HFFc6 (cell line): ENCODE results near the gene SLX4. TPM values are rescaled to one million over a fixed set of nuclear protein-coding genes. Genes with fewer than 3 reads are reported as not detected.

Experiments
- DNase-seq: peaks from one replicate; pipeline ENCODE4 v3.0.0-alpha.2; 2018
- H3K27ac Mint-ChIP-seq: 2 replicates; pipeline ENCODE4 v1.8.0; 2020; ENCODE audit warnings: mild to moderate bottlenecking, mixed read lengths
- H3K27me3 Mint-ChIP-seq: 2 replicates; pipeline ENCODE4 v1.8.0; 2021; ENCODE audit warnings: mild to moderate bottlenecking, moderate library complexity, mixed read lengths; ENCODE audit not compliant: insufficient read depth
- H3K36me3 Mint-ChIP-seq: 2 replicates; pipeline ENCODE4 v1.8.0; 2021; ENCODE audit warnings: low read depth, mixed read lengths
- H3K4me1 Mint-ChIP-seq: 2 replicates; pipeline ENCODE4 v1.8.0; 2020; ENCODE audit warnings: low read depth, mixed read lengths
- H3K4me3 Mint-ChIP-seq: 2 replicates; pipeline ENCODE4 v1.8.0; 2020; ENCODE audit warnings: mild to moderate bottlenecking, moderate library complexity, mixed read lengths
- H3K9me3 Mint-ChIP-seq: 2 replicates; pipeline ENCODE4 v1.8.0; 2020; ENCODE audit warnings: mild to moderate bottlenecking, mixed read lengths
- total RNA-seq, 6 experiments: library from RNA; stranded (reverse); fragmentation: NEBNext Ultra II Directional; extraction: Animal tissue kit (Norgen Biotek cat#: 25700); gene quantifications; 2 replicates in 1 of 6; 3 replicates in 5 of 6; pipeline ENCODE4 v1.2.3, GENCODE V29; 2021
- TF ChIP-seq, protein P1 (sequence below): fragments of 200-600 bp; sonication (generic); IDR thresholded peaks from 2 replicates; pipeline ENCODE4 v1.5.0; 2021; ENCODE audit warnings: antibody characterized with exemption, mild to moderate bottlenecking

Gene SLX4
- total RNA-seq, 6 experiments from 2014 or later = 6.8 to 8.2 (median 7.2) TPM

GRCh38 chr16:3643095-3643730 lies 31.8 kb upstream of the SLX4 start:
- Mint-ChIP-seq H3K27me3 (no peaks in the 10 kb centered on the region; the same call in 1 of the 2 replicates), H3K4me3 (no peak overlapping the region), H3K9me3 (no peaks in the 10 kb centered on the region), H3K4me1 (peaks cover 14% of the 10 kb centered on the region), H3K27ac (no peak overlapping the region), H3K36me3 (no peaks in the 10 kb centered on the region)
- TF ChIP-seq, protein P1, sequence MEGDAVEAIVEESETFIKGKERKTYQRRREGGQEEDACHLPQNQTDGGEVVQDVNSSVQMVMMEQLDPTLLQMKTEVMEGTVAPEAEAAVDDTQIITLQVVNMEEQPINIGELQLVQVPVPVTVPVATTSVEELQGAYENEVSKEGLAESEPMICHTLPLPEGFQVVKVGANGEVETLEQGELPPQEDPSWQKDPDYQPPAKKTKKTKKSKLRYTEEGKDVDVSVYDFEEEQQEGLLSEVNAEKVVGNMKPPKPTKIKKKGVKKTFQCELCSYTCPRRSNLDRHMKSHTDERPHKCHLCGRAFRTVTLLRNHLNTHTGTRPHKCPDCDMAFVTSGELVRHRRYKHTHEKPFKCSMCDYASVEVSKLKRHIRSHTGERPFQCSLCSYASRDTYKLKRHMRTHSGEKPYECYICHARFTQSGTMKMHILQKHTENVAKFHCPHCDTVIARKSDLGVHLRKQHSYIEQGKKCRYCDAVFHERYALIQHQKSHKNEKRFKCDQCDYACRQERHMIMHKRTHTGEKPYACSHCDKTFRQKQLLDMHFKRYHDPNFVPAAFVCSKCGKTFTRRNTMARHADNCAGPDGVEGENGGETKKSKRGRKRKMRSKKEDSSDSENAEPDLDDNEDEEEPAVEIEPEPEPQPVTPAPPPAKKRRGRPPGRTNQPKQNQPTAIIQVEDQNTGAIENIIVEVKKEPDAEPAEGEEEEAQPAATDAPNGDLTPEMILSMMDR = no peak
- no peak for DNase-seq

GRCh38 chr16:3642397-3643094 lies 31.1 kb upstream of the SLX4 start:
- Mint-ChIP-seq H3K27ac (no peak overlapping the region), H3K9me3 (no peaks in the 10 kb centered on the region), H3K4me1 (peaks cover 19% of the 10 kb centered on the region), H3K4me3 (no peak overlapping the region), H3K36me3 (no peaks in the 10 kb centered on the region), H3K27me3 (no peaks in the 10 kb centered on the region; the same call in 1 of the 2 replicates)
- TF ChIP-seq, protein P1 = no peak
- DNase-seq = no peak

DNA sequence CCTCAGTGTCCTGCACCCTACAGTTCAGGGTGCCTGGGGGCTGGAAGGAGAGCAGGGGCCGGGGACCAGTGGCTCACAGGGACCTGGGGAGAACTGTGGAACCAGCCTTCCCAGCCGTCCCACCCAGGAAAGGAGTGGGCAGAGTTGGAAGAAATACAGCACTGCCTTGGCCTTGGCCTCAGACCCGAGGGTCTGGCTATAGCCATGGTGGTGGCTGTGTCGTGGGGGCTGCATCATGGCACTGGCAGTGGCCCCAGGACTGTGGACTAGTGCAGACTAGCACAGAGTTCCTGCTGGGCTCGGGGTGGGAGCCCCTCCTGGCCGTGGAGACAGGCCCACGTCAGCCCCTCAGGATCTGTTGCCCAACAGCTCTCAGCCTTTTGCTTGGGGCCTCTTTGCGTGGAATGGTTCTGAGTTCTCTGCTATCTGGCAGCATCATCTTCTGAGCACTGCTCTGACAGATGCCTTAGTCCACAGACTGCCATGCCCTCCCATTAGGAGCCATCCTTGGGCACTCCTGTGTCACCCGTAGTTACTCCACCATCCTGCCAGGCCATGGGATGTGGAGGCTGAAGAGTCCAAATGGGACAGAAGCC lies 30.5 kb upstream of the SLX4 start:
- DNase-seq = no peak
- no peaks in the 10 kb centered on the region; the same call in 1 of the 2 replicates for H3K27me3 Mint-ChIP-seq
- H3K9me3 Mint-ChIP-seq = no peaks in the 10 kb centered on the region
- no peaks in the 10 kb centered on the region for H3K36me3 Mint-ChIP-seq
- H3K4me1 Mint-ChIP-seq = peaks cover 26% of the 10 kb centered on the region
- no peak overlapping the region for H3K4me3 Mint-ChIP-seq
- no peak overlapping the region for H3K27ac Mint-ChIP-seq
- TF ChIP-seq, protein P1 = no peak

GRCh38 chr16:3640632-3641501 lies 29.5 kb upstream of the SLX4 start:
- H3K4me1 Mint-ChIP-seq = peaks cover 19% of the 10 kb centered on the region

GRCh38 chr16:3640207-3640606 lies 28.8 kb upstream of the SLX4 start:
- no peak overlapping the region for H3K27ac Mint-ChIP-seq
- H3K4me1 Mint-ChIP-seq = peaks cover 12% of the 10 kb centered on the region
- TF ChIP-seq, protein P1 = no peak
- DNase-seq = no peak
- no peak overlapping the region for H3K4me3 Mint-ChIP-seq
- H3K27me3 Mint-ChIP-seq = no peaks in the 10 kb centered on the region; the same call in 1 of the 2 replicates
- H3K9me3 Mint-ChIP-seq = no peaks in the 10 kb centered on the region
- no peaks in the 10 kb centered on the region for H3K36me3 Mint-ChIP-seq

More at GRCh38 chr16:3640632-3641501, 29.5 kb upstream of the SLX4 start:
- TF ChIP-seq, protein P1 = no peak
- Mint-ChIP-seq H3K4me3 (no peak overlapping the region), H3K36me3 (no peaks in the 10 kb centered on the region), H3K9me3 (no peaks in the 10 kb centered on the region), H3K27me3 (no peaks in the 10 kb centered on the region; the same call in 1 of the 2 replicates), H3K27ac (no peak overlapping the region)
- DNase-seq = no peak
